GM21360 (cell line): ENCODE results near the gene GPR25.

Experiments
- ATAC-seq: cut with Tn5 transposase; IDR thresholded peaks from one replicate; pipeline ENCODE4 v1.9.1; 2021; ENCODE audit warnings: mild to moderate bottlenecking, moderate library complexity; ENCODE audit not compliant: unreplicated experiment

GPR25 gene

GRCh38 chr1:200872446-200873115 lies at the start of gene GPR25:
Gene GPR25, plus strand, starts transcription at chr1:200872981. Its CDS starts 57 bp downstream, at chr1:200873038.
- ATAC-seq, result no peak

- ATAC-seq, result no peak
Observed at GRCh38 chr1:200831091-200831490, 41.7 kb upstream of the GPR25 start.

- ATAC-seq, result no peak
Observed at GRCh38 chr1:200834383-200834782, 38.4 kb upstream of the GPR25 start.

GRCh38 chr1:200836213-200836612 lies 36.6 kb upstream of the GPR25 start:
- no peak for ATAC-seq

GRCh38 chr1:200837931-200838571 lies 34.7 kb upstream of the GPR25 start:
- ATAC-seq, result no peak

GRCh38 chr1:200838676-200839445 lies 33.9 kb upstream of the GPR25 start:
- no peak for ATAC-seq

GRCh38 chr1:200845360-200845759 lies 27.4 kb upstream of the GPR25 start:
- no peak for ATAC-seq

- ATAC-seq, result no peak
Observed at GRCh38 chr1:200846398-200846797, 26.4 kb upstream of the GPR25 start.

- ATAC-seq, result no peak
Observed at GRCh38 chr1:200849430-200849829, 23.4 kb upstream of the GPR25 start.

- ATAC-seq, result no peak
Observed at GRCh38 chr1:200850554-200850953, 22.2 kb upstream of the GPR25 start.

- ATAC-seq, result no peak
Observed at GRCh38 chr1:200856716-200857357, 15.9 kb upstream of the GPR25 start.

- no peak for ATAC-seq
Observed at GRCh38 chr1:200857804-200858203, 15.0 kb upstream of the GPR25 start.

- ATAC-seq, result no peak
Observed at GRCh38 chr1:200861937-200862647, 10.7 kb upstream of the GPR25 start.

- ATAC-seq, result no peak
Observed at GRCh38 chr1:200862713-200863415, 9.9 kb upstream of the GPR25 start.

GRCh38 chr1:200866116-200866515 lies 6.7 kb upstream of the GPR25 start:
- no peak for ATAC-seq

- peak; percentile 78 for ATAC-seq
Observed at GRCh38 chr1:200866521-200866920, 6.3 kb upstream of the GPR25 start.

GRCh38 chr1:200867018-200867811 lies 5.6 kb upstream of the GPR25 start:
- ATAC-seq, result no peak

GRCh38 chr1:200869376-200869752 lies 3.4 kb upstream of the GPR25 start:
- no peak for ATAC-seq

GRCh38 chr1:200869753-200870391 lies 2.9 kb upstream of the GPR25 start:
- ATAC-seq, result peak; percentile 47
